Colonic mucosa (tissue), 4 donors: ENCODE data around the gene XPNPEP3. TPM values are rescaled to one million over a fixed set of nuclear protein-coding genes. Genes with fewer than 3 reads are reported as not detected.

Experiments
- DNase-seq: peaks from one replicate; pipeline ENCODE4 v3.0.0-alpha.2; 2020
- H3K27ac ChIP-seq: fragments of 200-600 bp; one replicate; pipeline ENCODE4 v1.8.0; 2021
- H3K27me3 ChIP-seq: fragments of 200-600 bp; one replicate; pipeline ENCODE4 v1.8.0; 2021
- H3K36me3 ChIP-seq: fragments of 200-600 bp; one replicate; pipeline ENCODE4 v1.8.0; 2021
- H3K4me1 ChIP-seq: fragments of 200-600 bp; one replicate; pipeline ENCODE4 v1.8.0; 2021; ENCODE audit warnings: mild to moderate bottlenecking
- H3K4me3 ChIP-seq: fragments of 200-600 bp; one replicate; pipeline ENCODE4 v1.8.0; 2021
- H3K9ac ChIP-seq, 2 donors: one replicate each; pipeline ENCODE4 v1.7.0; 2013; ENCODE audit warnings: control low read depth in 2 of 2, low read depth in 2 of 2, low read length in 2 of 2
- H3K9me3 ChIP-seq: fragments of 200-600 bp; one replicate; pipeline ENCODE4 v1.8.0; 2021
- CTCF ChIP-seq: fragments of 200-600 bp; IDR thresholded peaks from one replicate; pipeline ENCODE4 v1.8.0; 2022; ENCODE audit warnings: antibody characterized with exemption, mild to moderate bottlenecking
- intact Hi-C: fragments of 100-400 bp; cut with DNase I; formaldehyde crosslinking; loops from one replicate; pipeline ENCODE4 v1.14.1; 2022
- total RNA-seq, 2 donors: library from RNA; stranded (reverse); fragmentation: NEBNext Ultra II Directional in 1 of 2; extraction: Animal tissue kit (Norgen Biotek cat#: 25700) in 1 of 2; gene quantifications; one replicate each; pipeline ENCODE4 v1.2.1, GENCODE V29; 2021
- donor health status: healthy.
- donor health status: DM: no; HTN: no; CAD: no.
- donor health status: DM: no; HTN: no; CAD: no.

XPNPEP3 gene
- total RNA-seq, 2 donors from 2014 or later = 12.8 to 22.0 TPM

GRCh38 chr22:40919446-40919845, 62.5 kb downstream of the XPNPEP3 start:
- no peak for TF ChIP-seq CTCF
- Histone ChIP-seq H3K36me3 (no peaks in the 10 kb centered on the region), H3K27me3 (no peaks in the 10 kb centered on the region), H3K9me3 (no peaks in the 10 kb centered on the region), H3K4me3 (no peak overlapping the region), H3K9ac (no peak overlapping the region), H3K27ac (no peak overlapping the region), H3K4me1 (no peaks in the 10 kb centered on the region)
- intact Hi-C loops = no loop called here
- DNase-seq = no peak

GRCh38 chr22:40920526-40920925, 63.6 kb downstream of the XPNPEP3 start:
- H3K27ac ChIP-seq = no peak overlapping the region
- H3K9ac ChIP-seq = no peak overlapping the region
- H3K9me3 ChIP-seq = no peaks in the 10 kb centered on the region
- H3K27me3 ChIP-seq = no peaks in the 10 kb centered on the region
- DNase-seq = no peak
- H3K36me3 ChIP-seq = no peaks in the 10 kb centered on the region
- no peak for TF ChIP-seq CTCF
- H3K4me1 ChIP-seq = no peaks in the 10 kb centered on the region
- H3K4me3 ChIP-seq = no peak overlapping the region
- intact Hi-C loops = loop anchor here (5.0 kb wide), 1 partner anchor 317 kb away; no protein-coding TSS in a partner anchor

GRCh38 chr22:40922484-40923303, 65.7 kb downstream of the XPNPEP3 start:
- Histone ChIP-seq H3K4me3 (no peak overlapping the region), H3K27me3 (no peaks in the 10 kb centered on the region), H3K36me3 (peaks cover 3% of the 10 kb centered on the region), H3K4me1 (no peaks in the 10 kb centered on the region), H3K9ac (no peak overlapping the region), H3K27ac (no peak overlapping the region), H3K9me3 (no peaks in the 10 kb centered on the region)
- intact Hi-C loops = loop anchor here (5.0 kb wide), 1 partner anchor 315 kb away; no protein-coding TSS in a partner anchor
- no peak for DNase-seq
- TF ChIP-seq CTCF = peak; percentile 72

DNA sequence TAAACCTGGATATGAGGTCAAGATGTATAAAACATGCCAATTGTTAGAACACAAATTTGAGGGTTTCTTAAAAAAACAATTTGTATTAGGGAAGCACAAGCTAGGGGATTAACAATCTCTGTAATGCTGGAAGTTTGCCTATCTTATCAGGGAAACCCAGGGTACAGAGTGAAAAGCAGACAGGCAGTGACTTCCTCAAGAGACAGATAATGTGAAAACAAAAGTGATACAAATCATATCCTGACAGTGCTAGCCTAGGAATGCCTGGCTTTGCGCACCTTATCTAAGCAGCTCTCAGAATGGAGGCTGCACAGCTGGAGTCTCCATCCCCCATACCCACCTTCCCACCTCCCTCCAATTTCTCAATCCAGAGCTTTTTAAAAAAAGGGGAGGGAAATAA, 71.7 kb downstream of the XPNPEP3 start:
- Histone ChIP-seq H3K4me3 (no peak overlapping the region), H3K36me3 (peaks cover 3% of the 10 kb centered on the region), H3K27ac (no peak overlapping the region), H3K27me3 (no peaks in the 10 kb centered on the region), H3K9me3 (no peaks in the 10 kb centered on the region), H3K4me1 (no peaks in the 10 kb centered on the region), H3K9ac (no peak overlapping the region)
- intact Hi-C loops = no loop called here
- no peak for TF ChIP-seq CTCF
- DNase-seq = no peak

DNA sequence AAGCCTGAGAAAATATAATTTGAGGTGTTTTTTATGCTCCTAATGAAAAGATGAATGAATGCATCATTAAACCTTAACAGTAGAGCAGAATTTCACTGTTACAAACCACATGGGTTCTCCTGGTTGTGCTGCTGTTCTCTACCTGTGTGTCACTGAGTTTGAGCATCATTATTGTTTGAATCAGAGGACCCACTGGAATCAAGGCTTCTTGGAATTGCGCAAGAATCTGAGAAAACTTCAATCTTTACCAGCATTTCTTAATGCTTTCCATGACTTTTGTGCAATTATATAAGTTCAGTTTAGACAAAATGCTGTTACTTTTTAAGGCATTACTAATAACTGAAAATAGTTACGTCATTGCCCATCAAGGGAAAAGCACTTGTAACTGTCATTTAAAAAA, 75.4 kb downstream of the XPNPEP3 start:
- H3K27me3 ChIP-seq = no peaks in the 10 kb centered on the region
- no peak overlapping the region for H3K4me3 ChIP-seq
- H3K9ac ChIP-seq = no peak overlapping the region
- no peaks in the 10 kb centered on the region for H3K4me1 ChIP-seq
- H3K27ac ChIP-seq = no peak overlapping the region
- H3K36me3 ChIP-seq = no peaks in the 10 kb centered on the region
- no peaks in the 10 kb centered on the region for H3K9me3 ChIP-seq
- no peak for DNase-seq
- no peak for TF ChIP-seq CTCF
- intact Hi-C loops = no loop called here
